ENCODE data around the gene TRAPPC2.

TRAPPC2 gene

GRCh38 chrX:13697455-13697854, 37.0 kb downstream of the TRAPPC2 start:
- TF ChIP-seq, protein P1, sequence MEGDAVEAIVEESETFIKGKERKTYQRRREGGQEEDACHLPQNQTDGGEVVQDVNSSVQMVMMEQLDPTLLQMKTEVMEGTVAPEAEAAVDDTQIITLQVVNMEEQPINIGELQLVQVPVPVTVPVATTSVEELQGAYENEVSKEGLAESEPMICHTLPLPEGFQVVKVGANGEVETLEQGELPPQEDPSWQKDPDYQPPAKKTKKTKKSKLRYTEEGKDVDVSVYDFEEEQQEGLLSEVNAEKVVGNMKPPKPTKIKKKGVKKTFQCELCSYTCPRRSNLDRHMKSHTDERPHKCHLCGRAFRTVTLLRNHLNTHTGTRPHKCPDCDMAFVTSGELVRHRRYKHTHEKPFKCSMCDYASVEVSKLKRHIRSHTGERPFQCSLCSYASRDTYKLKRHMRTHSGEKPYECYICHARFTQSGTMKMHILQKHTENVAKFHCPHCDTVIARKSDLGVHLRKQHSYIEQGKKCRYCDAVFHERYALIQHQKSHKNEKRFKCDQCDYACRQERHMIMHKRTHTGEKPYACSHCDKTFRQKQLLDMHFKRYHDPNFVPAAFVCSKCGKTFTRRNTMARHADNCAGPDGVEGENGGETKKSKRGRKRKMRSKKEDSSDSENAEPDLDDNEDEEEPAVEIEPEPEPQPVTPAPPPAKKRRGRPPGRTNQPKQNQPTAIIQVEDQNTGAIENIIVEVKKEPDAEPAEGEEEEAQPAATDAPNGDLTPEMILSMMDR (IDR thresholded peaks at IDR 0.05; ENCODE audit: low read depth, low read length) = no peak
- DNase-seq (ENCODE audit: extremely low read depth, low read depth) = no peak

- TF ChIP-seq, protein P1 (IDR thresholded peaks at IDR 0.05; ENCODE audit: low read depth, low read length) = no peak
- no peak for DNase-seq (ENCODE audit: extremely low read depth, low read depth)
Observed at GRCh38 chrX:13695601-13696115, 38.8 kb downstream of the TRAPPC2 start.

GRCh38 chrX:13694983-13695382, 39.4 kb downstream of the TRAPPC2 start:
- no peak for DNase-seq (ENCODE audit: extremely low read depth, low read depth)
- TF ChIP-seq, protein P1 (IDR thresholded peaks at IDR 0.05; ENCODE audit: low read depth, low read length) = no peak

DNA sequence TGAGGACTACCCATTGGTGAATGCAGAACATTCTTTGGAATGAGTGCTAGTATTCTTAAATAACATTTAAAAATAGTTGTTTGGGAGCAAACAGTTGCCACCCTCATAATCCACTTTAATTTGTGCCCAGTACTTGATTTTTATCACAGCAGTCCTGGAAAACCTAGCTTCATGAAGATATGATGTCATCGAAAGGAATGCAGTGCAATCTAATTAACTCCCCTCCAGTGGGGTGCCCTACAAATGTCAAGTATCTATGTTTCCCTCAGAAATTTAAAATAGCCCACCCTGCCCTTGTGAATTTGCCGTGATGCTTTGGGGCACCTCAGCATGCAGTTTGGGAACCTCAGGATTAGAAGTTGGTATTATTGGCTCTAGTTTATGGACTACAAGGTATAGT, 40.1 kb downstream of the TRAPPC2 start:
- TF ChIP-seq, protein P1 (IDR thresholded peaks at IDR 0.05; ENCODE audit: low read depth, low read length) = no peak
- no peak for DNase-seq (ENCODE audit: extremely low read depth, low read depth)

DNA sequence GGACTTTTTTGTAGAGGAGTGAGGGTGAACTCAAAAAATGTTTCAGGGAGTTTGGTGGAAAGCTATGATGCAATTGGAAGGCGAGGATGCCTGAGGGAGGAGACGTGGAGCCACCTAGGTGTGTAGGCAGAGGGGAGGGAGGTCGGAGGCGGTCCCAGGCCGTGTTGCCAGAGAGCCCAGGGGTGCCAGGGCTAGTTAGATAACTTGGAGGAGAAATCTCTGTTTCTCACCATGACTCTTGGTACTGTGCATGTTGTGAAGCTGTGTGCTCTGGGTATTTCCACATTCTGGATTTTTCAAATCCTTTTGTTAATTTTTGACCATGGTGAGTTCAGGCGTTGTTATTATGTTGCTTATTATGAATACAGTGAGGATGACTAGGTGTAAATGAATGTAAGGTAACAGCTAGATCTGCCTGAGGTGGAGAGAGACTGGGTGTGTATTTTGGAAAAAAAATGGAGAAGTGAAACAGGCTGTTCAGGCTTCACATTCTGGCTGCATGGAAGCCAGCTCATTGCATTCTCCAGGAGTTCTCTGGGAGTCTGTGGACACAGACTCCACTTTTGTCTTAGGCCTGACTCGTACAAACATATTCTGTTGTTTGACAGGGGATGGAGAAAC, 41.0 kb downstream of the TRAPPC2 start:
- TF ChIP-seq, protein P1 (IDR thresholded peaks at IDR 0.05; ENCODE audit: low read depth, low read length) = no peak
- DNase-seq (ENCODE audit: extremely low read depth, low read depth) = no peak

GRCh38 chrX:13692771-13693231, 41.6 kb downstream of the TRAPPC2 start:
- TF ChIP-seq, protein P1 (IDR thresholded peaks at IDR 0.05; ENCODE audit: low read depth, low read length) = no peak
- DNase-seq (ENCODE audit: extremely low read depth, low read depth) = no peak

GRCh38 chrX:13691841-13692371, 42.5 kb downstream of the TRAPPC2 start:
- TF ChIP-seq, protein P1 (IDR thresholded peaks at IDR 0.05; ENCODE audit: low read depth, low read length) = no peak
- no peak for DNase-seq (ENCODE audit: extremely low read depth, low read depth)
